GM23338 (cell line): ENCODE data around the gene B4GALNT2.

Source experiments
- CREB1 ChIP-seq: fragments of 250-450 bp; sonication (Bioruptor Pico); IDR thresholded peaks from 2 replicates; pipeline ENCODE4 v1.5.0; 2020; ENCODE audit warnings: low read depth, mild to moderate bottlenecking, moderate library complexity
- CTCF ChIP-seq, 2 experiments: fragments of 200-600 bp in 1 of 2; sonication (generic) in 1 of 2; conservative IDR thresholded peaks; 2 replicates each; pipeline versions ENCODE4 v1.5.1 to v1.6.1; 2016 to 2017; ENCODE audit warnings: antibody characterized with exemption in 2 of 2, low read depth in 2 of 2, mild to moderate bottlenecking in 2 of 2, moderate library complexity in 1 of 2
- ETS1 ChIP-seq: IDR thresholded peaks from 2 replicates; pipeline ENCODE4 v1.6.1; 2016; ENCODE audit warnings: antibody characterized with exemption
- EZH2 ChIP-seq: fragments of 200-600 bp; sonication (generic); IDR thresholded peaks from one replicate; pipeline ENCODE4 v1.8.0; 2017; ENCODE audit warnings: antibody characterized with exemption, mild to moderate bottlenecking, low read depth; ENCODE audit not compliant: unreplicated experiment
- EZH2phosphoT487 ChIP-seq: fragments of 200-600 bp; sonication (generic); IDR thresholded peaks from one replicate; pipeline ENCODE4 v1.8.1; 2018; ENCODE audit warnings: antibody characterized with exemption; ENCODE audit not compliant: unreplicated experiment
- POLR2AphosphoS5 ChIP-seq: IDR thresholded peaks from 2 replicates; pipeline ENCODE4 v1.6.1; 2016; ENCODE audit warnings: antibody characterized with exemption, low read depth
- REST ChIP-seq: IDR thresholded peaks from one replicate; pipeline ENCODE4 v1.6.1; 2018; ENCODE audit warnings: antibody characterized with exemption; ENCODE audit not compliant: unreplicated experiment

- TF ChIP-seq CTCF (conservative IDR thresholded peaks at IDR 0.05; ENCODE audit: low read depth in 2 of 2) (no peak), EZH2 (no peak), POLR2AphosphoS5 (peak; percentile 53), ETS1 (no peak), REST (no peak), EZH2phosphoT487 (no peak), CREB1 (no peak)
Observed at GRCh38 chr17:49210158-49211029, 77.8 kb downstream of the B4GALNT2 start, which contains the start of the genes ABI3 and GNGT2.
